WTC11 (cell line): Measurements from ENCODE around the gene ACACA.

Experiments
- CBFB ChIP-seq: sonication (generic); formaldehyde crosslinking; IDR thresholded peaks from 2 replicates; pipeline ENCODE4 v1.8.1; 2022; ENCODE audit warnings: mild to moderate bottlenecking, low read depth, missing genetic modification reagents
- CREB1 ChIP-seq: sonication (generic); formaldehyde crosslinking; IDR thresholded peaks from 2 replicates; pipeline ENCODE4 v1.8.0; 2023; ENCODE audit warnings: mild to moderate bottlenecking, missing genetic modification reagents
- CTCF ChIP-seq: fragments of 200-600 bp; IDR thresholded peaks from 2 replicates; pipeline ENCODE4 v1.8.0; 2022; ENCODE audit warnings: antibody characterized with exemption
- FOXJ3 ChIP-seq: sonication (generic); formaldehyde crosslinking; IDR thresholded peaks from 2 replicates; pipeline ENCODE4 v1.9.0; 2021; ENCODE audit warnings: missing genetic modification reagents, mild to moderate bottlenecking, borderline replicate concordance
- JUN ChIP-seq: sonication (generic); formaldehyde crosslinking; IDR thresholded peaks from 2 replicates; pipeline ENCODE4 v1.8.0; 2023; ENCODE audit warnings: mild to moderate bottlenecking, missing genetic modification reagents
- MAX ChIP-seq: sonication (generic); formaldehyde crosslinking; IDR thresholded peaks from 2 replicates; pipeline ENCODE4 v1.8.0; 2022; ENCODE audit warnings: mild to moderate bottlenecking, missing genetic modification reagents
- NR2C2 ChIP-seq: sonication (generic); formaldehyde crosslinking; IDR thresholded peaks from 2 replicates; pipeline ENCODE4 v1.8.0; 2022; ENCODE audit warnings: mild to moderate bottlenecking, missing genetic modification reagents
- NR3C1 ChIP-seq: sonication (generic); formaldehyde crosslinking; conservative IDR thresholded peaks from 2 replicates; pipeline ENCODE4 v1.8.1; 2023; ENCODE audit warnings: low read depth, mild to moderate bottlenecking, missing genetic modification reagents
- OVOL2 ChIP-seq: fragments of 250-450 bp; sonication (Bioruptor Pico); IDR thresholded peaks from 2 replicates; pipeline ENCODE4 v1.9.0; 2021; ENCODE audit warnings: mild to moderate bottlenecking, borderline replicate concordance
- PREB ChIP-seq: sonication (generic); formaldehyde crosslinking; IDR thresholded peaks from 2 replicates; pipeline ENCODE4 v1.8.1; 2022; ENCODE audit warnings: mild to moderate bottlenecking, missing genetic modification reagents, moderate library complexity, borderline replicate concordance
- SP1 ChIP-seq: sonication (generic); formaldehyde crosslinking; conservative IDR thresholded peaks from 2 replicates; pipeline ENCODE4 v1.8.1; 2022; ENCODE audit warnings: missing genetic modification reagents
- USF2 ChIP-seq: sonication (generic); formaldehyde crosslinking; IDR thresholded peaks from 2 replicates; pipeline ENCODE4 v1.8.1; 2023; ENCODE audit warnings: mild to moderate bottlenecking, missing genetic modification reagents, moderate library complexity
- ZNF263 ChIP-seq: sonication (generic); formaldehyde crosslinking; IDR thresholded peaks from 2 replicates; pipeline ENCODE4 v1.8.1; 2022; ENCODE audit warnings: low read depth, mild to moderate bottlenecking, moderate library complexity, missing genetic modification reagents
- ZNF423 ChIP-seq: fragments of 250-450 bp; sonication (Bioruptor Pico); IDR thresholded peaks from 2 replicates; pipeline ENCODE4 v2.1.2; 2022; ENCODE audit warnings: mild to moderate bottlenecking, moderate library complexity

- TF ChIP-seq MAX (CRISPR knock-in tag) (no peak), NR3C1 (CRISPR knock-in tag) (no peak), CTCF (no peak), NR2C2 (CRISPR knock-in tag) (no peak), OVOL2 (CRISPR knock-in tag) (no peak), CREB1 (CRISPR knock-in tag) (no peak), ZNF423 (CRISPR knock-in tag) (no peak), USF2 (no peak), FOXJ3 (no peak), PREB (CRISPR knock-in tag) (no peak), JUN (CRISPR knock-in tag) (no peak), CBFB (CRISPR knock-in tag) (no peak), ZNF263 (CRISPR knock-in tag) (no peak), SP1 (CRISPR knock-in tag) (no peak)
Measured at GRCh38 chr17:37068266-37068665, 338.4 kb downstream of the ACACA start.
